Karpas-422 (cell line): ENCODE measurements around the gene NCAPD3. TPM values are rescaled to one million over a fixed set of nuclear protein-coding genes. Genes with fewer than 3 reads are reported as not detected.

ENCODE experiments used
- DNase-seq: peaks from one replicate; pipeline ENCODE4 v3.0.0-alpha.2; 2015
- H2AFZ ChIP-seq: fragments of 200-600 bp; sonication (generic); 2 replicates; pipeline ENCODE4 v1.6.1; 2014; ENCODE audit warnings: antibody characterized with exemption, low read length, mixed read lengths
- H3K27ac ChIP-seq: fragments of 200-600 bp; sonication (generic); 2 replicates; pipeline ENCODE4 v1.5.1; 2014; ENCODE audit warnings: mild to moderate bottlenecking, low read length, moderate library complexity
- H3K27me3 ChIP-seq: fragments of 200-600 bp; sonication (generic); 2 replicates; pipeline ENCODE4 v1.6.1; 2014; ENCODE audit warnings: low read length, mixed read lengths
- H3K36me3 ChIP-seq: fragments of 200-600 bp; sonication (generic); 2 replicates; pipeline ENCODE4 v1.6.1; 2014; ENCODE audit warnings: low read length, mixed read lengths; ENCODE audit not compliant: insufficient read depth
- H3K4me1 ChIP-seq: fragments of 200-600 bp; sonication (generic); 2 replicates; pipeline ENCODE4 v1.6.1; 2014; ENCODE audit warnings: mild to moderate bottlenecking, low read length, mixed read lengths
- H3K4me2 ChIP-seq: fragments of 200-600 bp; sonication (generic); 2 replicates; pipeline ENCODE4 v1.6.1; 2014; ENCODE audit warnings: low read length, low read depth, mild to moderate bottlenecking; ENCODE audit not compliant: poor library complexity, severe bottlenecking
- H3K4me3 ChIP-seq: fragments of 200-600 bp; sonication (generic); 2 replicates; pipeline ENCODE4 v1.5.1; 2014; ENCODE audit warnings: mild to moderate bottlenecking, antibody characterized with exemption, low read length, mixed read lengths
- H3K79me2 ChIP-seq: fragments of 200-600 bp; sonication (generic); 2 replicates; pipeline ENCODE4 v1.6.1; 2014; ENCODE audit warnings: mild to moderate bottlenecking, low read length, mixed read lengths
- H3K9ac ChIP-seq: fragments of 200-600 bp; sonication (generic); 2 replicates; pipeline ENCODE4 v1.6.0; 2014; ENCODE audit warnings: low read length
- H3K9me2 ChIP-seq: fragments of 200-600 bp; sonication (generic), shearing (Covaris generic); replicated peaks from 2 replicates; pipeline ENCODE4 v1.6.0; 2014; ENCODE audit warnings: mild to moderate bottlenecking, low read length, moderate library complexity; ENCODE audit not compliant: insufficient read depth
- H3K9me3 ChIP-seq: fragments of 300-700, 200-600 bp; sonication (generic); 2 replicates; pipeline ENCODE4 v1.6.1; 2014; ENCODE audit warnings: low read length, mixed read lengths
- H4K20me1 ChIP-seq: fragments of 200-600 bp; sonication (generic); 2 replicates; pipeline ENCODE4 v1.6.1; 2014; ENCODE audit warnings: mild to moderate bottlenecking, antibody characterized with exemption, low read length, low read depth; ENCODE audit not compliant: insufficient read depth
- total RNA-seq: library from RNA; depleted of rRNA; stranded (reverse); fragments of >200 nt; shearing (Covaris generic); gene quantifications from 2 replicates; pipeline ENCODE4 v1.2.3, GENCODE V29; 2014; ENCODE audit warnings: low replicate concordance

Gene NCAPD3
- total RNA-seq, 1 experiment from 2014 or later = 22.0 TPM

DNA sequence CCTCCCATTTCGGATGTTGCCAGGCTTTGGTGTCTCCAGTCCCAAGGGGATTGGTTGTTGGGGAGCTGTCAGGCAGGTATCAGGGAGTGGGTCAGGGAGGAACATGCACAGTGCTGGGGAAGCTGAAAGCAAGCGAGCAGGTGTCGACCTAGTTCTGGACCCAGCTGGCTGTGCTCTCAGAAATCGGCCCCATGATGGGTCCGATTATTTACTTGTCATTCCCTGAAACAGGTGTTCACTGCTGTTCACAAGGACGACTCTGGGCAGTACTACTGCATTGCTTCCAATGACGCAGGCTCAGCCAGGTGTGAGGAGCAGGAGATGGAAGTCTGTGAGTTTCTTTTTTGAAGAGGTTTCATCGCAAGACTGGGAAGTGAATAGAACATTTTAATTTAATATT lies 78.1 kb downstream of the NCAPD3 start:
- H3K36me3 ChIP-seq = no peaks in the 10 kb centered on the region
- no peak for DNase-seq
- no peaks in the 10 kb centered on the region for H3K79me2 ChIP-seq
- H3K9me2 ChIP-seq = no peaks in the 10 kb centered on the region
- no peak overlapping the region for H3K4me3 ChIP-seq
- no peak overlapping the region for H3K4me2 ChIP-seq
- H4K20me1 ChIP-seq = no peaks in the 10 kb centered on the region
- H3K9me3 ChIP-seq = no peaks in the 10 kb centered on the region
- H3K27ac ChIP-seq = no peak overlapping the region
- H3K9ac ChIP-seq = no peak overlapping the region
- no peak overlapping the region for H2AFZ ChIP-seq
- no peaks in the 10 kb centered on the region for H3K27me3 ChIP-seq
- H3K4me1 ChIP-seq = no peaks in the 10 kb centered on the region

DNA sequence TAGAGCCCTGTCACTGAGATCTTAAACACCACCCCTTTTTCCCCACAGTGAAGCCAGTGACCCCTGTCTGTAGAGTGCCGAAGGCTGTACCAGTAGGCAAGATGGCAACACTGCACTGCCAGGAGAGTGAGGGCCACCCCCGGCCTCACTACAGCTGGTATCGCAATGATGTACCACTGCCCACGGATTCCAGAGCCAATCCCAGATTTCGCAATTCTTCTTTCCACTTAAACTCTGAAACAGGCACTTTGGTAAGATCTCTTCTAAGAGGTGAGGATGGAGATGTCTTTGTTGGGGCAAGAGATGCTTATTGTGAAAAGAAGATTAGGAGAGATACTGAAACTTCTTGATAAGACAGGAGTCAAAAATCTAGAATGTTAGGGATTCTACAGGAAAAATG lies 79.0 kb downstream of the NCAPD3 start:
- Histone ChIP-seq H3K79me2 (no peaks in the 10 kb centered on the region), H3K27me3 (no peaks in the 10 kb centered on the region), H3K4me2 (no peak overlapping the region), H3K9me2 (no peaks in the 10 kb centered on the region), H3K9me3 (no peaks in the 10 kb centered on the region), H3K36me3 (no peaks in the 10 kb centered on the region), H3K4me3 (no peak overlapping the region), H3K4me1 (no peaks in the 10 kb centered on the region), H4K20me1 (no peaks in the 10 kb centered on the region), H2AFZ (no peak overlapping the region), H3K9ac (no peak overlapping the region), H3K27ac (no peak overlapping the region)
- DNase-seq = no peak

- Histone ChIP-seq H2AFZ (no peak overlapping the region), H3K9ac (no peak overlapping the region), H3K9me3 (no peaks in the 10 kb centered on the region), H3K27ac (no peak overlapping the region), H3K4me1 (no peaks in the 10 kb centered on the region), H3K4me2 (no peak overlapping the region), H4K20me1 (no peaks in the 10 kb centered on the region), H3K27me3 (no peaks in the 10 kb centered on the region), H3K9me2 (no peaks in the 10 kb centered on the region), H3K36me3 (no peaks in the 10 kb centered on the region), H3K79me2 (no peaks in the 10 kb centered on the region), H3K4me3 (no peak overlapping the region)
- DNase-seq = no peak
Observed at GRCh38 chr11:134143801-134144200, 80.0 kb downstream of the NCAPD3 start.

DNA sequence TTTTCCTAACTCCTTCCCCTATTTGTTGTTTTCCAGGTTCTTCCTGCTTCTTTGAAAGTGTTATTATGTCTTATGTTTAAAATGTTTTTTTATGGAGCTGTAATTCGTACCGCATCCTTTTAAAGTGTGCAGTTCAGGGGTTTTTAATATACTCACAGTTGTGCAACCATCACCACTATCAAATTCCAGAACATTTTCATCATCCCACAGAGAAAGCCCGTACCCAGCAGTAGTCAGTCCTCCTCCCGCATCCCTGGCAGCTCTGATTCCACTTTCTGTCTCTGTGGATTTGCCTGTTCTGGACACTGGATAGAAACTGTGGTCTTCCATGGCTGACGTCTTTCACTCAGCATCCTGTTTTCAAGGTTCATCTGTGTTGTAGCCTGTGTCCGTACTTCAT lies 81.2 kb downstream of the NCAPD3 start:
- DNase-seq = no peak
- Histone ChIP-seq H4K20me1 (no peaks in the 10 kb centered on the region), H3K4me3 (no peak overlapping the region), H2AFZ (no peak overlapping the region), H3K79me2 (no peaks in the 10 kb centered on the region), H3K9me3 (no peaks in the 10 kb centered on the region), H3K27me3 (no peaks in the 10 kb centered on the region), H3K4me2 (no peak overlapping the region), H3K4me1 (no peaks in the 10 kb centered on the region), H3K27ac (no peak overlapping the region), H3K9ac (no peak overlapping the region), H3K36me3 (no peaks in the 10 kb centered on the region), H3K9me2 (no peaks in the 10 kb centered on the region)

DNA sequence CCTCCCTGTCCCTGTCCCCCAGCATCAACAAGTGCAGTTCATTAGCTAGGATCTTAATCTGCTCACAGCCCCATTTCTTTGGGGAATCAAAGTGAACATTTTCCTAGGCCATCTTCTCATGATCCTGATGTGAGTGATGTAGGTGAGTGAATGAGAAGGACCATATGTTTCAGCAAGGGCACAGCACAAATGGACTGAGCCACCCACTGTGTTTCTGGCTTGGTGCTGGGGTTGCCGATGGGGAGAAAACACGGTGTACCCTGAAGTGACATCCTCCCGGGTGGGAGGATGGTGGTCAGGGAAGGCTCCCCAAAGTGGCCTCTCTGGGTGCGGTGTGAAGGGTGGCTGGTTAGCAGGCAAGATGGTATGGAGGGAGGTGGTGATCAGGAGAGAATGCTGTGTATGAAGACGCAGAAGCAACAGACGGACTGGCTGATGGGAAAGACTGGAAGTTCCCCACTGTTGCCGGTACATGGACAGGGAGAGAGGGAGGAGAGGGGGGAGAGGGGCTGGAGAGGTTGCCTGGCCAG lies 82.7 kb downstream of the NCAPD3 start:
- Histone ChIP-seq H3K9me3 (no peaks in the 10 kb centered on the region), H3K4me3 (no peak overlapping the region), H3K27ac (no peak overlapping the region), H3K4me2 (no peak overlapping the region), H3K27me3 (no peaks in the 10 kb centered on the region), H4K20me1 (no peaks in the 10 kb centered on the region), H3K79me2 (no peaks in the 10 kb centered on the region), H3K36me3 (no peaks in the 10 kb centered on the region), H3K9me2 (no peaks in the 10 kb centered on the region), H2AFZ (no peak overlapping the region), H3K4me1 (no peaks in the 10 kb centered on the region), H3K9ac (no peak overlapping the region)
- no peak for DNase-seq

GRCh38 chr11:134139873-134140331 lies 83.9 kb downstream of the NCAPD3 start:
- no peaks in the 10 kb centered on the region for H3K4me1 ChIP-seq
- H3K9me3 ChIP-seq = no peaks in the 10 kb centered on the region
- no peak overlapping the region for H3K4me2 ChIP-seq
- DNase-seq = peak; percentile 79
- H3K4me3 ChIP-seq = no peak overlapping the region
- no peaks in the 10 kb centered on the region for H3K9me2 ChIP-seq
- H3K27me3 ChIP-seq = no peaks in the 10 kb centered on the region
- H3K36me3 ChIP-seq = no peaks in the 10 kb centered on the region
- H4K20me1 ChIP-seq = no peaks in the 10 kb centered on the region
- no peak overlapping the region for H2AFZ ChIP-seq
- H3K9ac ChIP-seq = no peak overlapping the region
- no peak overlapping the region for H3K27ac ChIP-seq
- no peaks in the 10 kb centered on the region for H3K79me2 ChIP-seq

DNA sequence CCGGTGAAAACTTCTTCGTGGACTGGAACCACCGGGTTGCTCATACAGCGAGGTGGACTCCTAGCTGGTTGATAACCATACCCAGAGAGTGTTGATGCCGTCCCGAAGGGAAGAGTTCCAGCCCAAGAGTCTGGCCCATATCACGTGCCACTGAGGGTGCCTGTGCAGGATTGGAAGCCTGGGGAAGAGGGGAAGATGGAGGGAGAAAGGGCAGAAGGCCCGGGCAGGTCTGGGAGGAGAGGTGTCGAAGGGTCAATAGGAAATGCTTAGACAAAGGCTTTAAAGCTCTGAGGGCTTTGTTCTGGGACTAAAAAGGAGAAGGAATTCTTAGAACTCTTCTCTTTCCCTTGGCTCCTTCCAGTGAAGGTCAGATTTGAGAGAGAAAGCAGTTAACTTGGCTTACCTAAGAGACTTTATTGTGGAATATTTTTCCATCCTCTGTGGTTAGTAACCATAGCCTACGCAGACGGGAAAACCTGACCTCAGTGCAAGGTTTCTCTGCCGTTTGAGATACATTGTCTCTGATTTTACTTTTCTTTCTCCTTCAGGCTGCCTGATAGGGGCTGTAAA lies 84.4 kb downstream of the NCAPD3 start:
- no peak for DNase-seq
- Histone ChIP-seq H3K4me2 (no peak overlapping the region), H3K79me2 (no peaks in the 10 kb centered on the region), H3K9ac (no peak overlapping the region), H4K20me1 (no peaks in the 10 kb centered on the region), H3K27ac (no peak overlapping the region), H3K36me3 (no peaks in the 10 kb centered on the region), H3K27me3 (no peaks in the 10 kb centered on the region), H3K4me1 (no peaks in the 10 kb centered on the region), H3K4me3 (no peak overlapping the region), H3K9me2 (no peaks in the 10 kb centered on the region), H2AFZ (no peak overlapping the region), H3K9me3 (no peaks in the 10 kb centered on the region)

- H3K36me3 ChIP-seq = no peaks in the 10 kb centered on the region
- no peaks in the 10 kb centered on the region for H3K9me2 ChIP-seq
- DNase-seq = no peak
- H3K27me3 ChIP-seq = no peaks in the 10 kb centered on the region
- H4K20me1 ChIP-seq = no peaks in the 10 kb centered on the region
- H3K79me2 ChIP-seq = no peaks in the 10 kb centered on the region
- H3K4me2 ChIP-seq = no peak overlapping the region
- no peaks in the 10 kb centered on the region for H3K4me1 ChIP-seq
- H3K27ac ChIP-seq = no peak overlapping the region
- H2AFZ ChIP-seq = no peak overlapping the region
- no peaks in the 10 kb centered on the region for H3K9me3 ChIP-seq
- H3K9ac ChIP-seq = no peak overlapping the region
- H3K4me3 ChIP-seq = no peak overlapping the region
Observed at GRCh38 chr11:134138376-134138775, 85.4 kb downstream of the NCAPD3 start.
